T-cell (primary cell): ENCODE results near the gene SWT1. TPM values are rescaled to one million over a fixed set of nuclear protein-coding genes. Genes with fewer than 3 reads are reported as not detected.

Source experiments
- ATAC-seq, 4 experiments: fragments of 200-7000 bp in 3 of 4; fragments of 150-1000 bp in 1 of 4; cut with Tn5 transposase; replicated peaks in 1 of 4; 1 replicate in 3 of 4; 2 replicates in 1 of 4; pipeline ENCODE4 v1.10.0; 2021; ENCODE audit warnings: moderate library complexity in 3 of 4, mild to moderate bottlenecking in 2 of 4, moderate number of reproducible peaks in 1 of 4
- CTCF ChIA-PET, 2 donors: fragments of 300-600 bp; sonication (Branson Sonifier 250); formaldehyde crosslinking; loops; one replicate each; lab custom pipeline; 2022; ENCODE audit warnings: antibody characterized with exemption in 2 of 2; lab: Charles Lee
- POLR2A ChIA-PET, 2 donors: fragments of 300-600 bp; sonication (Branson Sonifier 250); formaldehyde crosslinking; loops; one replicate each; lab custom pipeline; 2022; ENCODE audit warnings: antibody characterized with exemption in 2 of 2; lab: Charles Lee
- DNase-seq, 35 experiments: peaks; one replicate each; pipeline versions ENCODE4 v3.0.0 to v3.0.0-alpha.2; 2013 to 2023
- H3K27ac ChIP-seq: one replicate; pipeline ENCODE4 v1.5.1; 2013; ENCODE audit warnings: low read length
- H3K27me3 ChIP-seq, 2 experiments: replicated peaks in 1 of 2; 1 replicate in 1 of 2; 2 replicates in 1 of 2; pipeline versions ENCODE4 v1.6.1 to v1.7.0; 2013; ENCODE audit warnings: low read length in 1 of 2, mixed read lengths in 1 of 2; ENCODE audit not compliant: control insufficient read depth in 2 of 2, insufficient read depth in 2 of 2; ENCODE audit errors: extremely low read depth in 1 of 2
- H3K36me3 ChIP-seq, 2 donors: 1 replicate in 1 of 2; 2 replicates in 1 of 2; pipeline versions ENCODE4 v1.6.1 to v1.7.0; 2013; ENCODE audit warnings: low read length in 1 of 2; ENCODE audit not compliant: control insufficient read depth in 2 of 2, insufficient read depth in 1 of 2; ENCODE audit errors: extremely low read depth in 1 of 2
- H3K4me1 ChIP-seq, 2 experiments: 1 replicate in 1 of 2; 2 replicates in 1 of 2; pipeline versions ENCODE4 v1.6.1 to v1.7.0; 2013; ENCODE audit warnings: low read length in 2 of 2, mixed read lengths in 1 of 2; ENCODE audit not compliant: insufficient read depth in 2 of 2, control insufficient read depth in 1 of 2; ENCODE audit errors: extremely low read depth in 1 of 2
- H3K4me3 ChIP-seq, 2 donors: 1 replicate in 1 of 2; 2 replicates in 1 of 2; pipeline versions ENCODE4 v1.5.1 to v1.7.0; 2013; ENCODE audit warnings: mild to moderate bottlenecking in 2 of 2, low read length in 1 of 2, moderate library complexity in 1 of 2; ENCODE audit not compliant: control insufficient read depth in 1 of 2; ENCODE audit errors: extremely low read depth in 1 of 2
- H3K9me3 ChIP-seq: 2 replicates; pipeline ENCODE4 v1.7.0; 2013
- H3K27ac Mint-ChIP-seq, 2 donors: one replicate each; pipeline ENCODE4 v1.8.0; 2020 to 2021; ENCODE audit warnings: mild to moderate bottlenecking in 2 of 2, mixed read lengths in 2 of 2
- H3K27me3 Mint-ChIP-seq, 2 donors: one replicate each; pipeline ENCODE4 v1.8.0; 2021 to 2022; ENCODE audit warnings: mixed read lengths in 2 of 2
- H3K36me3 Mint-ChIP-seq: one replicate; pipeline ENCODE4 v1.8.0; 2021; ENCODE audit warnings: mixed read lengths
- H3K4me1 Mint-ChIP-seq, 3 donors: one replicate each; pipeline ENCODE4 v1.8.0; 2020 to 2022; ENCODE audit warnings: mixed read lengths in 3 of 3, mild to moderate bottlenecking in 1 of 3
- H3K4me3 Mint-ChIP-seq, 3 donors: one replicate each; pipeline ENCODE4 v1.8.0; 2020 to 2022; ENCODE audit warnings: mild to moderate bottlenecking in 3 of 3, mixed read lengths in 3 of 3, moderate library complexity in 3 of 3
- H3K9me3 Mint-ChIP-seq, 3 donors: one replicate each; pipeline ENCODE4 v1.8.0; 2020 to 2022; ENCODE audit warnings: mixed read lengths in 3 of 3
- WGBS: methylation state at CpG from one replicate; pipeline ENCODE4 v1.1.5; 2013; ENCODE audit warnings: missing lambda C conversion rate; ENCODE audit not compliant: insufficient coverage; 5-methylcytosine and 5-hydroxymethylcytosine counted together
- total RNA-seq, 35 experiments: library from RNA in 6 of 35; stranded (reverse) in 6 of 35; fragments of 120-200 nt in 1 of 35; gene quantifications; one replicate each; pipeline versions ENCODE4 v1.2.1 to v1.2.4 and lab custom pipeline; 2013 to 2026

Gene SWT1
- total RNA-seq, 5 donors from 2014 or later (not counting 1 experiment from before 2014, with no cell fraction given), result 6.4 to 9.8 (median 8.5) TPM

DNA sequence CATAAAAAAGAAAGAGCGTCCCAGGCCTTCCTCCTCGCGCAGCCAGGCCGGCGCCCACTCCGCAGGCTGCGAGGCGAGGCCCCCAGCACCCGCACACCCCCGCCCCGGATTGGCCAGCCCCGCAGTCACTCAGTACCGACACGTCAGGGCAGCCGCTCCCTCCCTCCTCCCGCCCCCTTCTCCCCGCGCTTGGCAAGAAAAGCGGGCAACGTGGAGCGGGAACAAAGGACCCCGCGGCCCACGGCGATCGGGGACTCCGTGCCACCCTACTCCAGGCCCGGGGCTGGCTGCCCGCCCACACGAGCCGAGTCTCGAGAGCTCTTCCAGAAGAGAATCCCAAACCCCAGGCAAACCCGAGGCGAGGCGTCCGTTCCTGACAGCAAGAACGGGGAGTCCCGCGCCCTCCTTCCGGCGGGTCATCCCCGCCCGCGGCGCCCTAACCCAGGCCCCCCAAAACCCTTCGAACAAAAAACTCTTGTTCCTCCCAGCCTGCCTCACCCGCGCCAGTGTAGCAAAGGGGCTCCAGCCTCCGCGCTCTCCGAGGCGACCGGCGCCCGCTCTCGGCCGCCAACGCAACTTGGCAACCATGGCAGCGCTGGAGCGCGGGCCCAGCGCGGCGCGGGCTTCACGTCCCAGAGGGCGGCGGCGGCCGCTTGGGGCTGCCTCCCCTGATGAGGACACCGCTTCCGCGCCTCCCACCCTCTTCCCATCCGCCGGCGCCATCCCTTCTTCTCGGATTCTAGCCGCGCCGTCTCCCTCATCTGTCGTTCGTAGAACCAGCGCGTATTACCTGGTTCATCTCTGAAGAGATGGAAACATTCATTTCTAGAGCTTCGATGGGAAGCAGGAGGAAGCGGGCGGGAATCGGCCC, 159.4 kb downstream of the SWT1 start:
- peaks cover 56 to 62% (median 60%) of the 10 kb centered on the region in 3 donors for H3K4me1 Mint-ChIP-seq
- H3K9me3 Mint-ChIP-seq, result no peaks in the 10 kb centered on the region
- POLR2A ChIA-PET, result interaction anchor here (0.5 to 3.9 kb wide), 43 partner anchors 8 to 930 kb away, joined by 3 to 102 read pairs (median 4); partner anchors contain the start of genes C1orf21 (in 1 of the 2), RNF2 (in 1 of the 2) and SWT1 (in 1 of the 2)
- peak; percentile 80 to 94 (median 88) for DNase-seq
- under 1% methylated on average over 82 of the region's 88 CpGs for WGBS
- H3K4me1 ChIP-seq, result peaks cover 12 to 36% of the 10 kb centered on the region in 2 experiments
- CTCF ChIA-PET, result interaction anchor here (0.6 to 4.7 kb wide), 21 partner anchors 9 to 1059 kb away, joined by 3 to 39 read pairs (median 5); partner anchors contain the start of genes ODR4 (in 1 of the 2) and TPR (in 1 of the 2)
- H3K36me3 Mint-ChIP-seq, result peaks cover 15% of the 10 kb centered on the region
- H3K27ac ChIP-seq, result peak overlapping the region; percentile 98
- peak overlapping the region; percentile 95 to 99 for H3K4me3 ChIP-seq
- no peaks in the 10 kb centered on the region for H3K9me3 ChIP-seq
- peak; percentile 48 to 55 (median 52) for ATAC-seq
- no peaks in the 10 kb centered on the region for H3K27me3 ChIP-seq
- peaks cover 0 to 4% of the 10 kb centered on the region in 2 donors for H3K36me3 ChIP-seq
- peak overlapping the region; percentile 98 for H3K27ac Mint-ChIP-seq
- H3K27me3 Mint-ChIP-seq, result no peaks in the 10 kb centered on the region
- H3K4me3 Mint-ChIP-seq, result peak overlapping the region; percentile 95 to 96 (median 95)

DNA sequence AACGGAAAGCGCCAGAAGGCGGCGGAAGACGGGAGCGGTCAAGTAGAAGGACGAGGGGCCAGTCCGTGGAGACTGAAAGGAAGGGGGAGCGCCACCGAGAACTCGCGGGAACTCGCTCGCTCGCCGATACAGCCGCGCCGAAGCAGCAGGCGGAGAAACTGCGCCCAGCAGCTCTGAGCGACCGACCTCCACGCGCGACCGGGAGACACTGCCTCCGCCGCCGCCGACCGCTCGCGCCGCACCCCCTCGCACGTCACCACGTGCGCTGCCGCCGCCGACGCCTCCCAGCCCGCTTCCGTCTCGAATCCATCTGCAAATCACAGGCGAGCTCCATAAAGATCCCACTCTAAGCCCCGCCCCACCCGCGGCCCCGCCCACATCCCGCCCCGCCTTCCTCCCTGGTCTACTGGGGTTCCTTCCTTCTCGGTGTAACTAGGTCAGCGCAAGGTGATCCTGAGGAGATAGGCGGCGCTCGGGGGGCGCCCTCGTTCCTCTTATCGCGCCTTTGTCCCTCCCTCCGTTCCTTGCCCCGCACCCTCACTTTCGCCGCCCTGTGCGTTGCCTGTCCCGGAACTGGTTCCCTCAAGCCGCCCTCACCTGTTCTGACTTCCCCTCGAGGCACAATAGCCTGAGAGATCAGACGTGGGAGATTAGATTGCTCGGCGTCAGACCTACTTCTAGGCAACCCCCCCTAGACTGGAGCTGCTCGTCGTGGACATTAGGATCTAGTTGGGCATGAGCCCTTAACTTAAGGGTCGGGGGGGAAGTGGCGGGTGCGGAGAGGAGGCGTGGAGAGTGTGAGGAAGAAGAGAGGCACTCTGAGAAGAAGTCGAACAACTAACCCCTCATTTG, 160.3 kb downstream of the SWT1 start, which contains the start of gene IVNS1ABP:
Gene IVNS1ABP (minus strand): TSS at position 210 of the 852 bp plus-strand sequence. CDS start 7,750 bp downstream, outside the sequence.
- Histone ChIP-seq H3K4me1 (peaks cover 8 to 28% of the 10 kb centered on the region in 2 experiments), H3K36me3 (peaks cover 0 to 4% of the 10 kb centered on the region in 2 donors), H3K9me3 (no peaks in the 10 kb centered on the region), H3K4me3 (peak within 1 kb of the TSS; percentile 95 to 99), H3K27me3 (no peaks in the 10 kb centered on the region), H3K27ac (peak within 1 kb of the TSS; percentile 98)
- peak within 1 kb of the TSS; percentile 98 for H3K27ac Mint-ChIP-seq
- WGBS, result under 1% methylated on average over 67 of the region's 80 CpGs
- peak within 1 kb of the TSS; percentile 95 to 96 (median 95) for H3K4me3 Mint-ChIP-seq
- H3K9me3 Mint-ChIP-seq, result no peaks in the 10 kb centered on the region
- peaks cover 48 to 55% (median 53%) of the 10 kb centered on the region in 3 donors for H3K4me1 Mint-ChIP-seq
- peak; percentile 90 to 99 (median 95) for DNase-seq
- ATAC-seq, result peak; percentile 74 to 81 (median 76)
- H3K27me3 Mint-ChIP-seq, result no peaks in the 10 kb centered on the region
- CTCF ChIA-PET, result interaction anchor here (0.6 to 4.7 kb wide), 23 partner anchors 10 to 1058 kb away, joined by 3 to 39 read pairs (median 4); partner anchors contain the start of genes ODR4 (in 1 of the 2) and TPR (in 1 of the 2)
- POLR2A ChIA-PET, result interaction anchor here (0.5 to 3.9 kb wide), 33 partner anchors 8 to 931 kb away, joined by 3 to 102 read pairs (median 4); partner anchors contain the start of genes C1orf21 (in 1 of the 2), RNF2 (in 1 of the 2) and SWT1 (in 1 of the 2)
- H3K36me3 Mint-ChIP-seq, result peaks cover 9% of the 10 kb centered on the region

DNA sequence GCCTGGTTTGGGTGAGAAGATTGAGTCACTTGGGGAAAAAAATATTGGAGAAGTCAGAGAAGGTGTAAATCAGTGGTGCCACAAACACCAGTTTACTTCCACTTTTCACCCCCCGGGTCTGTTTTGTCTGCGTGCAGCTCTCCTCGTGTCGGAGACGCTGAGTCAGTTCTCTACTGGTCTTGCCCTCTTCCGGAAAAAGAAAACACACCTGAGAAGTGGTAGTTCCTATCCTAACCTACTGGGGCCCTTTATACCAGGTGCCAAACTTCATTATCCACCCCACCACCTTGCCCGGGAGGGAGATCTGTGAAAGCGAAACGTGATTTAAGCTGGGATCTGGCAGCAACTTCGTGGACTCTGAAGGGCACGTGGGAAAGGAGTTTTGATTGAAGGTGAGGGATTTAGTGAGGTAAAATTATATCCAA, 160.9 kb downstream of the SWT1 start:
- H3K27me3 Mint-ChIP-seq, result no peaks in the 10 kb centered on the region
- Histone ChIP-seq H3K4me3 (peak overlapping the region; percentile 42 to 58), H3K9me3 (no peaks in the 10 kb centered on the region), H3K4me1 (peaks cover 8 to 26% of the 10 kb centered on the region in 2 experiments), H3K36me3 (peaks cover 0 to 4% of the 10 kb centered on the region in 2 donors), H3K27me3 (no peaks in the 10 kb centered on the region), H3K27ac (peak overlapping the region; percentile 98)
- DNase-seq (peak in 33 of 35 experiments; percentile 49 to 84 (median 67)), ATAC-seq (peak; percentile 39 to 55 (median 52))
- H3K27ac Mint-ChIP-seq, result peak overlapping the region; percentile 98
- CTCF ChIA-PET, result interaction anchor here (0.6 to 4.7 kb wide), 18 partner anchors 11 to 363 kb away, joined by 3 to 39 read pairs (median 4); no protein-coding TSS in a partner anchor
- POLR2A ChIA-PET, result interaction anchor here (0.6 to 3.9 kb wide), 15 partner anchors 20 to 427 kb away, joined by 3 to 102 read pairs (median 5); partner anchors contain the start of gene SWT1 (in 1 of the 2)
- peaks cover 41 to 48% (median 46%) of the 10 kb centered on the region in 3 donors for H3K4me1 Mint-ChIP-seq
- peak overlapping the region; percentile 95 to 96 (median 95) for H3K4me3 Mint-ChIP-seq
- no peaks in the 10 kb centered on the region for H3K9me3 Mint-ChIP-seq
- WGBS, result 25% methylated on average over 2 of the region's 11 CpGs
- peaks cover 9% of the 10 kb centered on the region for H3K36me3 Mint-ChIP-seq

DNA sequence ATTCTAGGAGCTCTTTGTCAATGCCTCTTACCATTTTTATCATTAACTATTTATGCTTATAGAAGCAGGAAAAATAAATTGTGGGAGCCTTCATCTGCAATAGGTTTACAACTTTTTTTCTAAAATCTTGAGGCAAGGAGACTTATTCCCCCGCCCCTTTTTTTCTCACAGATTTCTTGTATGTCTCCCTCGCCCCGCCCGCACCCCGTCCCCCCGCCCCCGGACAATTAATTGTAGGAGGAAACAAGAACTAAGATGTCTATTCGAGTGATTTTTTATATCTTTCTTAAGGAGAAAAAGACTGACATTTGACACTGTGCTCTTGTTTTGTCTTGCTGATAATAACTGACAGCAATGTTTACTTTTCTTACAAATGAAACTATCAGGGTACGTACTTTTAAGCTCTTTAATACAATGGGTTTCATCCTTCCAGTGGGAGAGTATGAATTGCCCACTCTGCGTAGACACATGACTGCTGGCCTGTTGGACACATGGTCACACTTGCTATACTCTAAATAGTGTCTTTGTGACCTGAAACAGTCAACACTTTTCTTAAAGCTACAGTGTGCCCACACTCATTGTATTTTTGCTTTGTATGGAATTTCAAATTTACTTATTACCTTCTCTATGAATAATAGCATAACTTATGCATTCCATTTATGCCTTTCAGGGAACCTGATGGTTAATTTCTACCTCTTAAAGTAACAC, 161.6 kb downstream of the SWT1 start:
- Mint-ChIP-seq H3K4me1 (peaks cover 35 to 41% (median 39%) of the 10 kb centered on the region in 3 donors), H3K27me3 (no peaks in the 10 kb centered on the region), H3K27ac (peak overlapping the region; percentile 98), H3K4me3 (peak overlapping the region; percentile 95 to 96 (median 95)), H3K36me3 (peaks cover 9% of the 10 kb centered on the region), H3K9me3 (no peaks in the 10 kb centered on the region)
- WGBS, result 71% methylated on average over 1 of the region's 10 CpGs
- Histone ChIP-seq H3K27ac (peak overlapping the region; percentile 98), H3K36me3 (peaks cover 0 to 4% of the 10 kb centered on the region in 2 donors), H3K4me3 (no peak overlapping the region), H3K9me3 (no peaks in the 10 kb centered on the region), H3K4me1 (peaks cover 8 to 23% of the 10 kb centered on the region in 2 experiments), H3K27me3 (no peaks in the 10 kb centered on the region)
- POLR2A ChIA-PET, result interaction anchor here (0.7 to 3.9 kb wide), 7 partner anchors 19 to 249 kb away, joined by 3 to 102 read pairs (median 9); partner anchors contain the start of gene SWT1 (in 1 of the 2)
- ATAC-seq (no peak), DNase-seq (no peak)
- CTCF ChIA-PET, result interaction anchor here (0.5 to 4.7 kb wide), 16 partner anchors 11 to 363 kb away, joined by 3 to 39 read pairs (median 5); no protein-coding TSS in a partner anchor

DNA sequence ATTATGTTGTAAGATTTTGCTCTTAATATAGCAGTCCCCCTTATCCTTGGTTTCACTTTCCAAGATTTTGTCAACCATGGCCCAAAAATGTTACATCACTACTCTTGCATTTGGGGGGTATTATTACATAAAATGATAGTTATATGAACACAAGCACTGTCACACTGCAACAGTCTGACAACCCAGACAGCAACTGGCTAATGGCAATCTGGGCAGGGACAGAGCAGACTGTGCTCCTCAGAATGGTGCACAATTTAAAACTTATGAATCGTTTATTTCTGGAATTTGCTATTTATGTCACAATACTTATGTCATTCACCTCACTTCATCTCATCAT, 162.1 kb downstream of the SWT1 start:
- POLR2A ChIA-PET, result interaction anchor here in 1 of 2 donors (2.5 kb wide), 1 partner anchor 19 kb away, joined by 23 read pairs; no protein-coding TSS in a partner anchor

More for the DNA sequence above, 162.1 kb downstream of the SWT1 start:
- Histone ChIP-seq H3K4me1 (peaks cover 8 to 19% of the 10 kb centered on the region in 2 experiments), H3K9me3 (no peaks in the 10 kb centered on the region), H3K4me3 (no peak overlapping the region), H3K36me3 (peaks cover 0 to 4% of the 10 kb centered on the region in 2 donors), H3K27me3 (no peaks in the 10 kb centered on the region), H3K27ac (no peak overlapping the region)
- H3K4me3 Mint-ChIP-seq, result no peak overlapping the region
- H3K27ac Mint-ChIP-seq, result peak overlapping the region; percentile 37 to 47
- CTCF ChIA-PET, result interaction anchor here (0.7 to 4.7 kb wide), 5 partner anchors 53 to 362 kb away, joined by 3 to 39 read pairs (median 9); no protein-coding TSS in a partner anchor
- H3K4me1 Mint-ChIP-seq, result peaks cover 29 to 36% (median 34%) of the 10 kb centered on the region in 3 donors
- no peaks in the 10 kb centered on the region for H3K27me3 Mint-ChIP-seq
- peaks cover 5% of the 10 kb centered on the region for H3K36me3 Mint-ChIP-seq
- ATAC-seq, result no peak
- WGBS, result no CpG with 5 or more reads among the region's 1 CpG
- no peaks in the 10 kb centered on the region for H3K9me3 Mint-ChIP-seq
- no peak for DNase-seq
